ENCODE measurements around the gene CLASP2.

DNA sequence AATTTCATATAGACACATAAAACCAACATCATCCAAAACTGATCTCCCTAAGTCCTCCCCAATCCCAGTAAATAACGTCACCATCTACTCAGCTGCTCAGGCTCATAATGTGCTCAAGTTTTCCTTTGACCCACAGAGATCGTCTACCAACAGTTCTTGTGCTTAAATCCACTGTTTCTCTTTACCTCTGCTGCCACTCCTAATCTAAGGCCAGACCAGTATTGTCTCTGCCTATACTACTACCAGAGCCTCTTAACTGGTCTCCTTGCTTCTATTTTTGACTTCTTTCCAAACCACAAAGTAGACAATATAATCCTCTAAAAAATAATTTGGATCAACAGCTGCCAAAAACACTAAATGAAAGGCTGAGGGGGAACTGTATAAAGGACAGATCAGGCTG, 65.3 kb downstream of the CLASP2 start:
- TF ChIP-seq CTCF (IDR thresholded peaks at IDR 0.05) (no peak), POLR2A (IDR thresholded peaks at IDR 0.05) (no peak)

Measured in thyroid gland (tissue), 4 donors.